ENCODE measurements around the gene GRK5. TPM values are rescaled to one million over a fixed set of nuclear protein-coding genes. Genes with fewer than 3 reads are reported as not detected.

GRK5 gene
- total and polyA plus RNA-seq, 4 donors, result 73.8 to 112 (median 101) TPM

GRCh38 chr10:119346095-119346832 is 138.9 kb downstream of the GRK5 start:
- ATAC-seq (ENCODE audit: low FRiP score), result no peak
- no peaks in the 10 kb centered on the region for H3K4me1 ChIP-seq (ENCODE audit: control insufficient read depth in 1 of 2, insufficient read depth in 2 of 2, low read length in 2 of 2)

GRCh38 chr10:119347181-119347974 is 140.0 kb downstream of the GRK5 start:
- 87 to 90% methylated on average over 17 of the region's 17 CpGs for WGBS, 2 donors
- no peak overlapping the region for H3K4me3 ChIP-seq (ENCODE audit: low read length in 2 of 2)
- no peak for ATAC-seq (ENCODE audit: low FRiP score)
- H3K9me3 ChIP-seq (ENCODE audit: control insufficient read depth, low read length), result no peaks in the 10 kb centered on the region
- H3K4me1 ChIP-seq (ENCODE audit: control insufficient read depth in 1 of 2, insufficient read depth in 2 of 2, low read length in 2 of 2), result no peaks in the 10 kb centered on the region
- H3K36me3 ChIP-seq (ENCODE audit: control insufficient read depth in 1 of 2, insufficient read depth in 2 of 2, low read length in 1 of 2), result no peaks in the 10 kb centered on the region
- DNase-seq, result peak in 1 of 2 donors; percentile 51
- no peaks in the 10 kb centered on the region for H3K27me3 ChIP-seq (ENCODE audit: control insufficient read depth in 1 of 2, insufficient read depth in 2 of 2, low read length in 1 of 2)
- no peak overlapping the region for H3K27ac ChIP-seq (ENCODE audit: low read depth in 1 of 2, low read length in 2 of 2)
- intact Hi-C loops (cut with DNase I), result no loop called here

More at GRCh38 chr10:119346095-119346832, 138.9 kb downstream of the GRK5 start:
- Histone ChIP-seq H3K9me3 (ENCODE audit: control insufficient read depth, low read length) (no peaks in the 10 kb centered on the region), H3K27ac (ENCODE audit: low read depth in 1 of 2, low read length in 2 of 2) (no peak overlapping the region), H3K36me3 (ENCODE audit: control insufficient read depth in 1 of 2, insufficient read depth in 2 of 2, low read length in 1 of 2) (no peaks in the 10 kb centered on the region), H3K27me3 (ENCODE audit: control insufficient read depth in 1 of 2, insufficient read depth in 2 of 2, low read length in 1 of 2) (no peaks in the 10 kb centered on the region), H3K4me3 (ENCODE audit: low read length in 2 of 2) (no peak overlapping the region)
- peak in 1 of 2 donors; percentile 65 for DNase-seq
- intact Hi-C loops (cut with DNase I), result no loop called here
- WGBS, 2 donors, result 53 to 58% methylated on average over 16 of the region's 16 CpGs

GRCh38 chr10:119348106-119348505 is 140.7 kb downstream of the GRK5 start:
- Histone ChIP-seq H3K36me3 (ENCODE audit: control insufficient read depth in 1 of 2, insufficient read depth in 2 of 2, low read length in 1 of 2) (no peaks in the 10 kb centered on the region), H3K9me3 (ENCODE audit: control insufficient read depth, low read length) (no peaks in the 10 kb centered on the region), H3K27ac (ENCODE audit: low read depth in 1 of 2, low read length in 2 of 2) (no peak overlapping the region), H3K4me1 (ENCODE audit: control insufficient read depth in 1 of 2, insufficient read depth in 2 of 2, low read length in 2 of 2) (no peaks in the 10 kb centered on the region), H3K4me3 (ENCODE audit: low read length in 2 of 2) (no peak overlapping the region), H3K27me3 (ENCODE audit: control insufficient read depth in 1 of 2, insufficient read depth in 2 of 2, low read length in 1 of 2) (no peaks in the 10 kb centered on the region)
- ATAC-seq (ENCODE audit: low FRiP score) (no peak), DNase-seq (no peak)
- 84 to 91% methylated on average over 5 of the region's 5 CpGs for WGBS, 2 donors
- intact Hi-C loops (cut with DNase I), result no loop called here

GRCh38 chr10:119348516-119349240 is 141.3 kb downstream of the GRK5 start:
- peak; percentile 54 for ATAC-seq (ENCODE audit: low FRiP score)
- H3K9me3 ChIP-seq (ENCODE audit: control insufficient read depth, low read length), result no peaks in the 10 kb centered on the region
- no peak overlapping the region for H3K4me3 ChIP-seq (ENCODE audit: low read length in 2 of 2)
- H3K27ac ChIP-seq (ENCODE audit: low read depth in 1 of 2, low read length in 2 of 2), result no peak overlapping the region
- peak in 1 of 2 donors; percentile 69 for DNase-seq
- H3K4me1 ChIP-seq (ENCODE audit: control insufficient read depth in 1 of 2, insufficient read depth in 2 of 2, low read length in 2 of 2), result no peaks in the 10 kb centered on the region
- 45 to 52% methylated on average over 15 of the region's 15 CpGs for WGBS, 2 donors
- no peaks in the 10 kb centered on the region for H3K27me3 ChIP-seq (ENCODE audit: control insufficient read depth in 1 of 2, insufficient read depth in 2 of 2, low read length in 1 of 2)
- intact Hi-C loops (cut with DNase I), result no loop called here
- no peaks in the 10 kb centered on the region for H3K36me3 ChIP-seq (ENCODE audit: control insufficient read depth in 1 of 2, insufficient read depth in 2 of 2, low read length in 1 of 2)

- peak in 1 of 2 donors; percentile 41 for DNase-seq
- no peak for ATAC-seq (ENCODE audit: low FRiP score)
- Histone ChIP-seq H3K27me3 (ENCODE audit: control insufficient read depth in 1 of 2, insufficient read depth in 2 of 2, low read length in 1 of 2) (no peaks in the 10 kb centered on the region), H3K27ac (ENCODE audit: low read depth in 1 of 2, low read length in 2 of 2) (no peak overlapping the region), H3K9me3 (ENCODE audit: control insufficient read depth, low read length) (no peaks in the 10 kb centered on the region), H3K4me1 (ENCODE audit: control insufficient read depth in 1 of 2, insufficient read depth in 2 of 2, low read length in 2 of 2) (no peaks in the 10 kb centered on the region), H3K36me3 (ENCODE audit: control insufficient read depth in 1 of 2, insufficient read depth in 2 of 2, low read length in 1 of 2) (no peaks in the 10 kb centered on the region), H3K4me3 (ENCODE audit: low read length in 2 of 2) (no peak overlapping the region)
- WGBS, 2 donors, result 72 to 75% methylated on average over 5 of the region's 5 CpGs
- intact Hi-C loops (cut with DNase I), result no loop called here
Measured at GRCh38 chr10:119349341-119349740, 142.0 kb downstream of the GRK5 start.

GRCh38 chr10:119349937-119350501 is 142.6 kb downstream of the GRK5 start:
- no peak overlapping the region for H3K4me3 ChIP-seq (ENCODE audit: low read length in 2 of 2)
- H3K4me1 ChIP-seq (ENCODE audit: control insufficient read depth in 1 of 2, insufficient read depth in 2 of 2, low read length in 2 of 2), result no peaks in the 10 kb centered on the region
- intact Hi-C loops (cut with DNase I), result no loop called here
- peak; percentile 32 to 57 for DNase-seq
- 45 to 46% methylated on average over 9 of the region's 9 CpGs for WGBS, 2 donors
- no peak for ATAC-seq (ENCODE audit: low FRiP score)
- no peaks in the 10 kb centered on the region for H3K36me3 ChIP-seq (ENCODE audit: control insufficient read depth in 1 of 2, insufficient read depth in 2 of 2, low read length in 1 of 2)
- no peaks in the 10 kb centered on the region for H3K27me3 ChIP-seq (ENCODE audit: control insufficient read depth in 1 of 2, insufficient read depth in 2 of 2, low read length in 1 of 2)
- H3K27ac ChIP-seq (ENCODE audit: low read depth in 1 of 2, low read length in 2 of 2), result peak overlapping the region in 1 of 2 donors; percentile 20
- no peaks in the 10 kb centered on the region for H3K9me3 ChIP-seq (ENCODE audit: control insufficient read depth, low read length)

GRCh38 chr10:119350502-119351097 is 143.2 kb downstream of the GRK5 start:
- H3K4me1 ChIP-seq (ENCODE audit: control insufficient read depth in 1 of 2, insufficient read depth in 2 of 2, low read length in 2 of 2), result no peaks in the 10 kb centered on the region
- no peaks in the 10 kb centered on the region for H3K36me3 ChIP-seq (ENCODE audit: control insufficient read depth in 1 of 2, insufficient read depth in 2 of 2, low read length in 1 of 2)
- ATAC-seq (ENCODE audit: low FRiP score) (no peak), DNase-seq (peak in 1 of 2 donors; percentile 44)
- intact Hi-C loops (cut with DNase I), result no loop called here
- H3K9me3 ChIP-seq (ENCODE audit: control insufficient read depth, low read length), result no peaks in the 10 kb centered on the region
- no peaks in the 10 kb centered on the region for H3K27me3 ChIP-seq (ENCODE audit: control insufficient read depth in 1 of 2, insufficient read depth in 2 of 2, low read length in 1 of 2)
- WGBS, 2 donors, result 8% methylated on average over 8 of the region's 8 CpGs
- no peak overlapping the region for H3K4me3 ChIP-seq (ENCODE audit: low read length in 2 of 2)
- H3K27ac ChIP-seq (ENCODE audit: low read depth in 1 of 2, low read length in 2 of 2), result peak overlapping the region; percentile 9 to 33

GRCh38 chr10:119351189-119351588 is 143.8 kb downstream of the GRK5 start:
- Histone ChIP-seq H3K36me3 (ENCODE audit: control insufficient read depth in 1 of 2, insufficient read depth in 2 of 2, low read length in 1 of 2) (no peaks in the 10 kb centered on the region), H3K4me3 (ENCODE audit: low read length in 2 of 2) (no peak overlapping the region), H3K27me3 (ENCODE audit: control insufficient read depth in 1 of 2, insufficient read depth in 2 of 2, low read length in 1 of 2) (no peaks in the 10 kb centered on the region), H3K27ac (ENCODE audit: low read depth in 1 of 2, low read length in 2 of 2) (no peak overlapping the region), H3K4me1 (ENCODE audit: control insufficient read depth in 1 of 2, insufficient read depth in 2 of 2, low read length in 2 of 2) (no peaks in the 10 kb centered on the region), H3K9me3 (ENCODE audit: control insufficient read depth, low read length) (no peaks in the 10 kb centered on the region)
- WGBS, 2 donors, result 90 to 93% methylated on average over 4 of the region's 4 CpGs
- intact Hi-C loops (cut with DNase I), result no loop called here
- ATAC-seq (ENCODE audit: low FRiP score) (no peak), DNase-seq (no peak)

All from aorta (tissue), 5 donors.